NCI-H187 (cell line): ENCODE data around the gene TEX13D.

Source experiments
- DNase-seq, 2 experiments: peaks; one replicate each; lab custom pipeline; 2025; lab: John Stamatoyannopoulos, UW

Gene TEX13D

DNA sequence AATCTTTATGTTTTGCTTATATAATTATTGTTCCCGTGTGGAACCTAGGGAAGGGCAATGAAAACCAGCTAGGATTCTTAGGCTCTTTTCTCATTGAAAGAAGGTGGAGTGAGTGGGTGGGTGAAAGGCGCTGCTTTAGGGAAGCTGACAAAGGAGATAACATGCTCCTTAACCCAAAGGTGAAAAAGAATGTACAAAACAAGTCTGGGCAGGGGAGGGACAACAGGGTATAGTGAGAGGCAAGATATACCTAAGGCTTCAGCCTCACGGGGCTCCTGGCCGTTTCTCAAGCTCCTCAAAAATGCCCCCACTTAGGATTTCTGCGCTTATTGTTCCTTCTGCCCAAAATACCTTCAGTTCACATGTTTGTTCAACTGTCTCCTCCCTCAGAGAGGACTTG is 15.7 kb downstream of the TEX13D start:
- no peak for DNase-seq

DNA sequence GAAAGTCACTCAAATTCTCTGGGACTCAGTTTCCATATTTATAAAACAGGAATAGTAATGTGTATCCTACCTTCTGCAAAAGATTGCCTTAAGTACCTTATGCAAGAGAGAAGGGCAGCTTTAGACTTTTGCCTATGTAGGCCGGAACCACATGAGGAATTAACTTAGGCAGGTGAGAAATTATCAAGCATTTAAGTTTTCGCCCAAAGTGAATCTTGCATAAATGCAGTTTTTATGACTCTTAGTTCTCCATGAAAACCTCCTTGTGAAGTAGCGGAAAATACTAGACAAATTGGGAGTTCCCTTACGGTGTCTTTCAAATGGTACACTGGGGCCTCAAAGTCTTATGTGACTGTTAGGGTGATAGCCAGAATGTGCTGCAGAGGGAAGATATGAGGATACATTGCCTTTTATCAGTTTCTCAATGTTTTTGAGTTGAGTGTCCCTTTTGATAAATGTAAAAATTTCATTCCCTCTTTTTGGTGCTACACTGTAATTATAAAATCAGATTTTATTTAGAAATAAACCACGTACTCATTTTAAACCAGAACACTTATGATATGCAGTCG is 16.5 kb downstream of the TEX13D start:
- DNase-seq, result no peak

DNA sequence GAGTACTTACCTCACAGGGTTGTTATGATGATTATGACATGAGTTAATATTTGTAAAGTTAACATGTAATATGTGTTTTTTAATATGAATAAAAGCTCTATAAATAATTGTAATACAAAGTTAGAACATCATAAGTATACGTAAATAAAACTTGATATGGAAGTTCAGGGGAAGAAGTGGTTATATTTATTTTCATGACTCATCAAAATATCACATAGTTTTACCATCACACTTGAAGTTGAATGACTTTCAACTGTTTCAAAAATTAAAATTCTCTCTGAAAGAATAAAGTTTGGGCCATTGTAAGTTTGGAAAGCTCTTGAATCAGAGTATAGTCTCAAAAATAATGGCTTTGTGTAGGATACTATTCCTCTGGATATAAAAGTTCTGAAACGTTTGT is 22.2 kb downstream of the TEX13D start:
- no peak for DNase-seq

DNA sequence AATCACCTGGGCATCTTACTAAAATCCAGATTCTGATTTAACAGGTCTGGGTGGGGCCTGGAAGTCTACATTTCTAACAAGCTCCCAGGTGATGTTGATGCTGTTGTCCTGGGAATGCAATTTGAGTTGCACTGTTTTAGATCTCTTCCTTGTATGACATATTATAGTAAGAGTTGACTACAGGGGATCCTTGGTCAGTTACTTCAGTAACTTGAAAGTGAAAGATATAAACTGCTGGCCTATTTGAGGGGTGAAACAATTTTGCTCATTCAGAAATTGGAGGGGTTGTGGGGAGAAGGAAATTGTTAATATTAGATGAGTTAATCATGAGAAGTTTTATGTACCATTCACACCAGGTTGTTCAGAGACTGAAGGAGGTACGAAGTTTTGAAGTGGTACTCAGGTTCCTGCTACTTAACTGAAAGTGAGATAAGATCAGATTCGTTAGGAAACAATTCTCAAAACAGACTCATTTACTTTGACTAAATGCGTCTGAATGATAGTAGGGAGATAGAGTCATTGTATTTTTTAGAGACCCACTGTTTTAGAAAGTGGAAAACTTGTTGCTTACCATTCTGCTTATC is 26.4 kb downstream of the TEX13D start:
- DNase-seq, result no peak

DNA sequence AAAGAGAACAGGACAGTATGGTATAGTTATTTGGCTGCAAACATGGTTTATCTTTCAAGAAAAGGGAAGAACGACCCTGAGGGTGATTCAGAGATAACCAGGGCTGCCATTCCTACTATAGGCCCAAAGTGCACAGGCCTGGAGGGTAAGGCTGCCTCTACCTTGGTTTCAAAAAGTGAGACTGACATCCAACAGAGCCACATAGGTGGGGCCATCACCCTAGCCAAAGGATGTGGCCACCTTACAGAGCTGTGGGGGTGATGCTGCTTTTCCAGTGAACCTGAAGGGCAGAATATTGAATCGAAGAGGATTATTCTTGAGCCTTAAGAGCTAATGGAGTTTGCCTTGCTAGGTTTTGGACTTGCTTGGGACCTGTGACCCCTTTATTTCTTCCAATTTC is 29.6 kb downstream of the TEX13D start:
- no peak for DNase-seq

DNA sequence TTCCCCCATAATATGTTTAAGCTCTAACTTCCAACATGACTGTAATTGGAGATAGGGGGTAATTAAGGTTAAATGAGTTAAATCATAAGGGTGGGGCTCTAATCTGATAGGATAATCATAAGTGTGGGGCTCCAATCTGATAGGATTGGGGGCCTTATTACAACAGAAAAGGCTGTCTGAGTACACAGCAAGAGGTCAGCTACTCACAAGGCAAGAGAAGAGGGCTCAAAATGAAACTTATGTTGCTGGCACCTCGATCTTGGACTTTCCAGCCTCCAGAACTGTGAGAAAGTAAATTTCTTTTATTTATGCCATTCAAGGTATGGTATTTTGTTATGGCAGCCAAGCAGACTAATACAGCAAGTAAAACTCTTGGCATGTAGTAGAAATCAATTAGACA is 30.3 kb downstream of the TEX13D start:
- DNase-seq, result no peak

DNA sequence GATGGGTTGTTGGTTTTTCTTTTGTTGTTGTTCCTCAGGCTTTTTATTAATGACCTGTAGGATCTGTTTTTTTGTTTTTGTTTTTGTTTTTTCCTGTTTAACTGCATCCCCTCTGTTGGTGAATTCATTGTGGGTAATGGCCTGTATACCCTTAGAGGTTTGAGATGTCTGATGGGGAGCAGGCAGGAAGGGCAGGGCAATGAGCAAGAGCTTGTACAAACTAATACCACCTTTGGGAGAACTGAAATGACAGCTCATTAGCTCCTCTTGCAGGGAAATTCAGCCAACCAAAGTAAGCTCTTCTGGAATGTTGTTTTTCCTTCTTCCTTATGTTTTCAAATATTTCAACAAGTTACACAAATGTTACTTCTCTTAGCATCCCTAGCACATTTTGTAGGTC is 37.3 kb downstream of the TEX13D start:
- DNase-seq, result no peak

DNA sequence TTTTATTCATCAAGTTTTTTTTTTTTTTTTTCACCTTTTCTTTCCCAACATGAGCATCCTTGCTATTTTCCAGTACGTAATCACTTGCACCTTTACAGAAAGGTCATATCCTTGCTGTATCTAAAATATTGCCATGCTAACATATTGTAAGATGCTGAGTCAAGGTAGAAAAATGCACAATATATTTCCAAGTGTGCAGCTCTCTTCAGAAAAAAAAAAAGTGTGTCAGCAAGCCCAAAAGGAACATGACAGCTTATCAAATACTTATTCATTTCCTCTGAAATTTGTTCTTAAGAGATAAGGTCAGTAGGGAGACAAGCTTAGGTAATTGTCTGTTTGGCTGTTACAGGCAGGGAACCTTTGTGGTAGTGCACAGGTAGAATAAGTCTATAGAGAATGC is 40.9 kb downstream of the TEX13D start:
- no peak for DNase-seq

DNA sequence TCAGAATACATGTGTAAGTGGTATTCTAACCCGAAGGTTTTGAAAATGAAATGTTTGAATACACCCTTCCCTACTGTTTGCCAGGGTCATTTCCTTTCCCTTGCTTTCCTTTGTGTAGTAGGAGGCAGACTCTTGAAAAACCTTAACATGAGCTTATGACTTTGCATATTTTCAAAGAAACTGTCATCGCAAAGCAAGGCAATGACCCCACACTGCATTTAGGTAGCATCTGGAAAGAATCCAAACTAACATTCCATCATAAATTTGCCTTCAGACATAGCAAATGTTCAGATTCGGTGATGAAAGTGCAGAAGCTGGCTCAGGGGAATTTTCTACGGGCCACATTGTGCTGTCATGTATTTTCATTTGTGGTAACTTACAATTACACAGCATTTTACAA is 46.2 kb downstream of the TEX13D start:
- no peak for DNase-seq

DNA sequence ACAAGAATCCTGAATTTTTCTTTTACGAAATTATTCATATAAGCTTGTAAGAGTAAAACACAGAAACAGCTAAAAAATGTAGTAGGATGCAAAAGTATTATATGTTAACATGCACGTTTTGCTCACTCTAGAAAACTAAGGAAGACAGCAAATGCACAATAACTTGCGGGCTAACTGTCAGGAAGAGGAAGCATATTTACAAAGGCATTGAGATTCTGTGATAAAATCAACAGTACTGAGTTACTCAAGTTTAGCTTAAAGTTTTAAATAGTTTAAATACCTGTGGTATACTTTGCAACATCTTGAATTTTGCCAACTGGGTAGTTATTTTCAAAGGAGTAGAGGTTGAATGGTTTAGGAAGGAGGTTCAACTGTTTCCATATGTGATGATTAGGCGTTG is 50.9 kb downstream of the TEX13D start:
- no peak for DNase-seq

DNA sequence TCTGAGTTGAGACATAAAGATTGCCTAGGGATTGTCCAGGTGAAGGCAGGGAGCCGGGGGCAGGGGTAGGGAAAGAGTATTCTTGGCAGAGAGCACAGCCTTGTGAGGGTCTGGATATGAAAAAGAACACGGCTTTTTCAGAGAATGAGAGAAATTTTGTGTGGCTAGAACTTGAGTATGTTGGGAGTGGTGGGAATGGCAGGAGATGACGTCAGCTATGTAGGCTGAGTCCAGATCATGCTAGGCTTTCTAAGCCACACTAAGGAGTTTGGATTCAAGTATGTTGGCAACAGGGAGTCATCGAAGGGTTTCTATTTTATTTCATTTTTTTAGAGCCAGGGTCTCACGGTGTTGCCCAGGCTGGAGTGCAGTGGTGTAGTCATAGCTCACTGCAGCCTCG is 53.9 kb downstream of the TEX13D start:
- DNase-seq, result no peak
